HG02981 (cell line): ENCODE measurements around the gene SAP30L.
A peak's percentile ranks its signal among the peaks of the same experiment; 100 is the strongest.

Source experiments
- ATAC-seq: cut with Tn5 transposase; IDR thresholded peaks from one replicate; pipeline ENCODE4 v1.9.1; 2021; ENCODE audit warnings: mild to moderate bottlenecking, moderate library complexity; ENCODE audit not compliant: unreplicated experiment

SAP30L gene

DNA sequence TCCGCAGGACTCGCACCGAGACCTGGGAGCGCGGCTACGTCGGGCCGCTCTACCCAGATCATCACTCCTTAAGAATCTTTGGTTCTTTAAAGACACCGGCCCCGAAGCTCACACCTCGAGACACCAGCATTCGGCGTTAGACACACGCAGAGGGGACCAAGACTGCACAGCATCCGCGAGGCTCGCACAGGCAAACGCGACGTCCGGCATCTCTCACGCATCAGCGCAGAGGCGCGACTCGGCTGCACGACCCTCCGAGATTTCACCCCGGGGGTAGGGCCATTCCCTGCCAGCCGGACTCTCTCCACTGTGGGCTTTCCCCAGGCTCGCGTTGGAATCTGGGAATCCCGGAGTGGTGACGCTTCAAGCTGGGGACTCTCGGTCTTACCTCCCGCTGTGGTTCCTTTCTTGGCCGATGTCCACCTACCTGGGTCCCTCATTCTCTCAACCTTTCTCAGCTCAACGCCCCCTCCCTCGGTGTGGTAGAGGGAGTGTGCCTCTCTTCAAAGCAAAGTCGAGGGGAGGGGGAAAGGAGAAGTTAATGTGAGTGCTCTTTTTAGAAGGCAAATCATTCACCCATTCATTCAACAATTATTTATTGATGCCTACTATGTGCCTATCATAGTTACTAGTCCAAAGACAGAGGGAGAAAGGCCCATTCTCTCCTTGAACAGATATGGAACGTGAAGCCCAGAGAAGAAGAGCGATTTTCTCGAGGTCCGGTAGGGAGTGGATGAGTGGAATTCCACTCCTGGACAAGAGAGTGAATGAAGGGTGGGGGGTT, 33.6 kb downstream of the SAP30L start:
- ATAC-seq = no peak

DNA sequence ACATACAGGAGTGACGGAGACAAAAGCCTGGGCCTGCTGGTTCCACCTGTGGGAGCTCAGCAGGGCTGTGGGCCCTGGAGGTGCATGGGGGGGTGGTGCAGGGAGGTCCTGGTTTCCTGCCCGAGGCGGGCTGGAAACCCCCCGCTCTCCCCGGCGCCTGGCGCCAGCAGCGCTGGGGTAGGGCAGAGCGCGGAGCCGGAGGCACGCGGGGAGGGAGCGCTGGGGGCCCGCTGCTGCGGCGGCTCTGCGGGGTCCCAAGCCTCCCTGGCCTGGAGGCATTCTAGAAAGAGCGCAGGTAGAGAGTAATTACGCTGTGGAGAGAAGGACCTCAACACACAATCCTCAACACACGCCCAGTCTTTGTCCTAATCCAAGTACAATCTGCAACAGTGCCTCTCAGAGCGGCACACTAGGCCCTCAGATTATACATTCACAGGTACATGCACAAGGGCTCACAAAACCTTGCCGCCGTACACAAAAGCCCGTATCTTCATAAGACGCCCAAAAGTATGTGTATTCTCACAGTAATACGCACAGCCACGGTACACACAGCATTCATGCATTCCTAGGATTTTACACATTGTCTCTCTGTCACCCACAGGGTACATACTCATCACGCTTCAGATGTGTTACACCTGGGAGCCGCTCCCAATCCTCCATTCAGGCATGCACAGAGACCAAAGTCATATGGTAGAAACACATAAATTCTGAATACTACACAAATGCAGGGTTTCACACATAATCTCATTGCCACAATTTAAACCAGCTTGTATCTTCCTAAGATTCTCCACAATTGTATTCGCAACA, 34.4 kb downstream of the SAP30L start:
- ATAC-seq = no peak

DNA sequence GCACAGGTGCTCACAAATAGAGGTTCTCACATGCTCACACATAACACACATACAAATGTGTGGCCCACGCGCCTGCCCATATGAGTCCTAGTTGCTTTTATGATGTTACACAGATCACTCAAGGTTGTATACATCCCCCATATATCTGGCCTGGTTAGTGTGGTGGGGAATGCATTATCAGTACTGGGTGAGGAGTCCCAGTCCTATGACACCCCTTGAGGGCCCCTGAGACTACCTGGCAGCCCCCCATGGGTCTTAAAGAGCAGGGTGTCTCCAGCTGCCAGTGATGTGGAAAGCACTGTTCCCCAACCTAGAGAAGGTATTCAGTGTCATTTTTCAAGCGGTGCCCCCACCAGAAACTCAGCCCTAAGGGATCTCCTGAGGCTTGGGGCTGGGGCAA, 35.0 kb downstream of the SAP30L start:
- no peak for ATAC-seq

DNA sequence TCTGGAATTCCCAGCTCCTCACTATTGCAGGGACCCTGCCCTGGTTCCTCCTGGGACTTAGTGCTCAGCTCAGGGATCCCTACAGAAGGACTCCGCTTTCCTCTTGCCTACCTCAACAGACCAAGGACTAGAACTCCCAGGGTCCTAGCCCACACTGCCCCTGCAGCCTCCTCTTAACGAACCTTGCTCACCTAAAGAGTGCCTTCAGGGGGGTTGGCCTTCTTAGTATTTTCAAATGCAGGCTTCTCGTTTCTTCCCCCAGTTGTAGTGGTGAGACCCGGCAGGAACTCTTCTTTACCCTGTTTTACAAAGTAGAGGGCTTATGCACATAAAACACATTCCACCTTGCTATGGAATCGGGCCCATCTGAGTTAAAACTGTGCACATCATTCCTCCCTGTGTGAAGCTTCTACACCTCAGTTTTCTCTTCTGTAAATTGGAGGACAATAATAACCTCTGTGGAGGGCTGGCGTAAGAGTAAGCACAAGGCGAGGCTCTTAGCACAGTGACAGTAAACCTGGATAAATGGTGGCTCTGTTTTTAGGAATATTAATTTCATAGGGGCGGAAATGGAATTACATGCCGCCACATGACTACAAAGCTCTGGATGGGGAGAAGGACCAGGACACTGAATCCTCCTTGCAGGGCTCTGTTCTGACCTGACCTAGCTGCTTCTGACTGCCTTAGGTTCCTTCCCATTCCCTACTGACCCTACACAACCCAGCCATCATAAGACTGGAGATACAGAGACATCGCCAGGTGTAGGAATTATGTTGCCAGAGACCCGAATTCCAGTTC, 36.0 kb downstream of the SAP30L start:
- no peak for ATAC-seq

DNA sequence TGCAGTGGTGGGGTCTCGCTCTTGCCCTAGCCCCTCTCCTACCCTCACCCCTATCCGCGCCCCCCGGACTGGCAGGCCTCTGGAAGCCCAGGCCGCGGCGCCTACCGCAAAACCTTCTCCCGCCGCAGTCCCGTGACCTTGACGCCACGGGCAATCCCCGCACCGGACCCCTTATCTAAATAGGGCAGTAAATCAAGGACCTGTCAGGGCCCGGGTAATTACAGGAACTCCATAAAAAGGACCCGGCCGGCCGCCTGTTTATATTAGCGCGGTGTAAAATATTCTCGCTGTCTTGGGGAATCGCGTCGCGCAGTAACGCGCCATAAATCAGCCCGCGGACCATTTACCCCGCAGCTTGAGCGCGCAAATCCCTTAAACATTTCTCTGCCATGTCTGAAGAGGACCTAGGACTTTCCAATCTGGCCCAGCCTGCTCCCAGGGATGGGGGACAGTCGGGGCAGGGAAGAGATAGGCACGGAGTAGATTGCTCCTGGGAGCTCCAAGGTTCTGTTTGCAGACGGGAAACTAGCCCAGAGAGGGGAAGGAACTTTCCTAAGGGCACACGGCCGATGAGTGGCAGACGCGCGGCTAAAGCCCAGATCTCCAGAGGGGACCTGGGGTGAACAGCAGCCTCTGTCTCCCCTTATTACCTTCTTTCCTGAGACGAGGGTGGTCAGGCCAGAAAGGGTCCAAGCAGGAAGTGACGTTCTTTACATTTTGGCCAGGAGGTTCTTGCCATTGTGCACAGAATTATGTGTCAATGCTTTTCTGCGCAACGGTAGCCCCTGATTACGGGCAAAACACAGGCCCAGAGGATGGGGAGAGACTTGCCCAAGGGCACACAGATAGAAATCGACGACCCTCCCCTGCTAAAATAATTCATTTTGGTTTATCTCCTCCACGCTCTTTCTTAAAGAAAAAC, 37.0 kb downstream of the SAP30L start:
- no peak for ATAC-seq

DNA sequence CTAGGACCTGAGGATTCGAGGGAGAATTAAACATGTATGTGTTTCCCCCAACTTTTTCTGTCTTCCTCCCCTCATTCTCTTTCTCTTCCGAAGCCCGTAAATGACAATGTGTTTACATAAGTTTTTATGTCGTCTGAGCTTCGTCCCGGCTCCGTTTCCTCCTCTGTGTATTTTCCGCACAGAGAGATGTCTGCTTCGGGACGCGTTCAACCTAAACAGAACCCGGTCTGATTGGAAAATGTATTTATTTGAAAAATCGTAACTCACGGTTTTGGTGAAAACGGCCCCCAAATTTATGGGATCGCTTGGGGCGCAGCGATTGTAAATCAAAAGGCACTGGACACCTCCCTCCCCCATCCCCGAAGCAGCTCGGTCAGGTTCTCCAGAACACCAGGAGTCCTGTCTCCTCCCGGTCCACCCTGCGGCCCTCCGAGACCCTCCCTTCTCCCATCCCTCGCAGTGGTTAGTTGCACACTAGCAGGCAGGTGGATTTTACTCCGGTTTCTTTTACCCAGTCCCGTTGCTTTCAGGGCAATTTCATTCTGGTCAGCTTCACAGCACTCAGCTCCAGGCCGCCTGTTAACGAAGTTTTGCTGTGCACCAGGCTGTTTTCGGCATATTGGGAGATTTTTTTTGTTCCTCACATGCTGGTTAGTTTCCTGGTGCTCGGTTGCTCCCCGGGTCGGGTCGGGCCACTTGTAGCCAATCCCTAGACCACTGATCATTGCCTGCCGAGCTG, 38.0 kb downstream of the SAP30L start:
- no peak for ATAC-seq

DNA sequence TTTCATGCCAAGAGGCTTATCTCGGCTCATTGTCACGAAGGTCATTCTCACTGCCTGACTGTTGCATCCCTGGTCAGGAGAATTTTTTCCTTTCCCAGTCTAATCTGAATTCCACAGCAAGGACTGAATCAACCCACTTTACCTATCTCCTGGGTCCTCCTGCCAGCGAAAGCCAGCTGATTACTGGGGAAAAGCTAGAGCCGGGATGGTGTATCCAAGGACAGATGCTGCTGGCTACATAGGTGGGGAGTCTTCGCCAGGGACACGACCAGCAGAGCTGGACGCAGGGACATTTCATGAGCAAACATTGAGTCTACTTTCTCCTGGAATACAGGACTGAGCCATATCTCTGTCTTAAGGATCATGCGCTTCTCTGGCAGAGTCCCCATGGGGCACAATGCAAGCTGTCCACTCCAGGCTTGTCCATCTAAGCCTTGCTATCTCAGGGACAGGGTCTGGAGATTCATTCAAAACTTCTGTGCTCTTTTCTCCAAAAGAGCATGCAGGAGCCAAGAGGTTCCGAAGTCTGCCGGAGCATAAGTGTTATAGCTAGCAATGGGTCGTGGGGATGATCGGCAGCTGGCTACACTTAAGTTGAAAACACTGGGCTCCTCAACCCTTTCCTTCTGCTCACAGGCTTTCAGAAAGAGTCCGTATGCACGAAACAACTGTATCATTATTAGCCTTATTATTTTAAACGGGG, 38.7 kb downstream of the SAP30L start:
- no peak for ATAC-seq

DNA sequence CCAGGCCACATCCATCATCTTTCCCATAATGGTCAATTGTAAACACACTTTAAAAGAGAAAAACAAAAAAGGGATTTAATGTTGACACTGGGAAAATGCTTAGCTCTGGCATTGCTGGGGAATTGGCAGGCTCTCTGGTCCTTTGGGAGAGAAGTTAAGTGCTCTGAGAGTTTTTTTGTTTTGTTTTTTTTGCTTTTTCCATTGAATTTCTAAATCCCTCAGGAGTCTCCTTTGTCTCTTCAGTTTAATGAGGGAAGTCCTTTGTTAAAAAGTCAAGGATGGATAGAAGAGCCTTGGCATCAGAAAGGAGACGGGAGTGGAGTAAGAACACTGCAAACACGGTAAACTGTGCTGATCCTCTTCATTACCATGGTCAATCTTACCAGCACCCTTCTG, 39.3 kb downstream of the SAP30L start:
- ATAC-seq = no peak

DNA sequence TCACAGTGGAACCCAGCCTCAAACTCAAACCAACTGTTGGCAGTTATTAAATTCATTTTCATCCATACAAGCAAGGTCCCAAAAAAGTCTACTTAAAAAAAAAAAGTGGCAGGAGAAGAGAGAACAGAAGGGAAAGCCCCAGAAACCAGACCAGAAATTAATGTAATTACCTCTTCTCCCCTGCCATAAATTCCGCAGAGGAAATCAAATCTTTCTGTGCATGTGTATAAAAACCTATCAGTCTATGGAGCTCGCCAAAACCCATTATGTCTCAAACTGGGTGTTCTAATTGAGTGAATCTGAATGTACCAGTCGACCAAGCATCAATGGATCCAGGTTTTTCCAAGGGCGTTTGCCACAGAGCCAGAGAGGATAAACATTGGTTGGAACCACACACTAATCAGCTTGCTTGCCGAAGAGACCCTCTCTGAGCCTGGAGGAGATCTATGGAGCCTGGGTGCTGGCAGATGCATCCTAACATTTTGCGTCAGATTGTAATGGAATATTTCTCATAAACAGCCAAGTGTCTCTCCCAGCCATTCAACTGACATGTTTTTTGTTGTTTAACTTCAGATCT, 40.1 kb downstream of the SAP30L start:
- ATAC-seq = no peak

DNA sequence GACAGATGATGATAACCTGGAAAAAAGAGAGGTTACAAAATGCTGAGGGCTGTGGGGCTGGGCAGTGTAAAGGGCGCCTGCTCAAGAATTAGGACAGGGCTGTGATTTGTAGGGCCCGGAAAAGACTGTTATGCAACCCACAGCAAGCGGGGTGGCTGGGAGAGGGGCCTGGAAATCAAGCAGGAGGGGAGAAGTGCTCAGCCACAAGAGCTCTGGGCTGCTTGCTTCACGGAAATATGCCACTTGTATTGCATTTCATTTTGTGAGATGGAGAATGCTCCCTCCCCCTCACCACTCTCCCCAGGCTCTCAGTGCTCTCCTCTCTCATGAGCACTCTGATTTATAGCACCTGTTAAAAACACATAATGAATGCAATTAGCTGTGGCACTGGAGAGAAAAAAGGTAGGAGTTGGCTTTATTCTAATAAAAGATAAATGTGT, 40.6 kb downstream of the SAP30L start:
- ATAC-seq = no peak

DNA sequence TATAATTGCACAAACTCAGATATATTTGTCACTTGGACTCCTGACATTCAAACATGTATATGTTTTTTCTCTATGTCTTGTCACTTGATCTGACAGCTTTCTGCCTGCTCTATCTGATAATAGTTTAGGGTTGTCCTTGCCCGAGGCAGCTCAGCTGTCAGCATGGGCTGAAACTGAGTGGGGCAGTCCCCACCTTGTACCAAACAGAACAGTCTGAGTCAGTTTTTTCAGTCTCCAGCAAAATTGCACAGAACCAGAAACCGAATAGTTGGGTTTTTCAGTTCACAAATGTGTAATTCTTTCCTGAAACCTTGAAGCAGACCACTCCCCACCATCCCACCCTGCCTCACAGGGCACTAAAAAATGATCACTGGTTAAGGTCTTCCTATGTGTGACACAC, 41.7 kb downstream of the SAP30L start:
- ATAC-seq = peak; percentile 97

DNA sequence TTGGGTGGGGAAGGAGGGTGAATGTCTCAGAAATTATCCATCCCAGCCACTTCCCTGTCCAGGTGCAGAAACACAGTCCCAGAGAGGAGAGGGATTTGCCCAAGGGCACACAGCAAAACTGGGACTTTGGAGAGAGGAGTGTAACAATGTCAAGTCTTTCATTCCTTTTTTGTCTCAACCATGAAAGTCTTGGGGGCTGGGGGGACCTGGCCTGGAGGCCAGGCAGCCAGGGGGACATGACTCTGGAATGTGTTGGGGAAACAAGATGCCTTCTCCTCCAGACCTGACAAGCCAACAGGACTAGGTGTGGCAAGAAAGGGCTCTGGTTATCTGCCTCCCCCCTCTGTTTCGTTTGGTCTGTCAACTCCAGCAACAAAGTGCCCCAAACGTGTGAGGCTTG, 46.1 kb downstream of the SAP30L start:
- no peak for ATAC-seq

DNA sequence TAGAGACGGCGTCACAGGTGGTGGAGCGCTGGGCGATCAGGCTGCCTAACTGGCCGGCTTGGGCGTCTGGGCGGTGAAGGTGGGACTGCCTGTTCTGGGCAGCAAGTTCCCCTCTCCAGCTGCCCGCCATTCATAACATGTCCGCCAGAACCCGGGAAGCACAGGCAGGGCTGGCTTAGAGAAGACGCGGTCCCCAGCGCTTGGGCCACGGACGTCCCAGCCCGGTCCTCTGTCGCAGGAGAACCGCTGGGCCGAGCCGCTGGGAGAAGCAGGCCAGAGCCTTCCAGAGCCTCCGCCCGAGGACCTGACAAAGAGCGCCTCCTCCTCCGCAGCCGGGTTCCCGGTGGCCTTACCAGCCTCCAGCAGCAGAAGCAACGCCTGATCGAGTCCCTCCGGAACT, 47.5 kb downstream of the SAP30L start:
- ATAC-seq = no peak

DNA sequence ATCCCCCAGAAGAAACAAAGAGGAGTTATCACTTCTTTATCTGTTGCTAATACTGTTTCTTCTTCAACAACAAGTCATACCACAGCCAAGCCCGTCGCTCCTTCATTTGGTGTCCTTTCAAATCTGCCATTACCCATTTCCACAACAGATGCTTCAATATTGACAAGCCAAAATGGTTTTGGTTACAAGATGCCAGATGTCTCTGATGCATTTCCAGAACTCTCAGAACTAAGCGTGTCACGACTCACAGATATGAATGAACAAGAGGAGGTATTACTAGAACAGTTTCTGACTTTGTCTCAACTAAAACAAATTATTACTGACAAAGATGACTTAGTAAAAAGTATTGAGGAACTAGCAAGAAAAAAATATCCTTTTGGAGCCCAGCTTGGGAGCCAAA, 48.2 kb downstream of the SAP30L start:
- ATAC-seq = no peak

DNA sequence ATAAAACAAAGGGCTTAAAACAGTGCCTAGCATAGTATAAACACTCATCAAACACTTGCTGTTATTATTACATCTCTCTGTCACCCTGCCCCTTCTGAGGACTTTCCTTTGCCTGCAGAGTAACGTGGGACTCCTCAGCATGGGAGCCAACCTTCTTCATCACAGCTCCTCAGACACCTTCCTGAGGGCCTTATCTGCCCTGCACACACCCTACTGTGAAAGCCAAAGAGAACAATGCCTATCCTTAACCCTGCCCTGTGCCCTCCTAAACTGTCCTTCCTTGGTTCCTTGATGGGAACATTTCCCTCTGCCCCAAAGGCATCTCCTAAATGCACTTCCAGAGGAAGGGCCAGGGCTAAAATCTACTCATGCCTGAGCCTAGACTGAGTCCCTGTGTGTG, 52.8 kb downstream of the SAP30L start:
- ATAC-seq = no peak

DNA sequence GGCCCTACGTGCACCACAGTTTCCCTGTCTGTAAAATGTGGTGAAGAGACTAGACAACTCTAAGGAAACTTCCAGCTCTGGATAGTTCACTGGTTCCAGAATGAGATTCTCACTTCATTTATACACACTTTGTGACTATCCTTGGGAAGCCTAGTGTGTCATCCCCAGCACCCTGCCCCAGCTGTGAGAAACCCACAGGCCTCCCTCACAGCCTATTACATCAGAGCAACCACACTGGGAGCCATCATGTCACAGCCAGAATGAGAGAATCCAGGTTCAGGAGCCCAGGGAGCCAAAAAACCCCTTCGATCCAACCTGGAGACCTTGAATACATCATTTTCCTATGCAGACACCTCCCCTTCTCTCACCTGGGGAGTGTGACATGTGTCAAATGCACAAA, 53.2 kb downstream of the SAP30L start:
- ATAC-seq = no peak

DNA sequence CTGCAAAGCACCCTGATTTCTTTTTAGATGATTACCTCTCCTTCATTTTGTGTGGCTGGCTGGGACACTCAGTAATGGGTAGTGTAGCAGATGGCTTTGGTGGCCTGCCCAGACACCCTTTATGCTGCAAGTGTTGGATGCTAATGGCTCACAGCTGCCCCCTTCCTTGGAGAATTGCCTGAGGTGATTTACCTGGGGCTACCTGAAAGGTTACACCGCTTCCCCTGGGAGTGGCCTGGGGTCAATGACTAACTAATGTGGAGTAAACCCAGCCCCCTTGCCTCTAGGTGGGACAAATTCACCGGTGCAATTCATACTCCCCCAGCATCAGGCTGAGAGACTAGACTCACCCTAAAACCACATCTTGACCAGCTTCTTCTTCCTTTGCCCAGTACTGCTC, 55.8 kb downstream of the SAP30L start:
- ATAC-seq = no peak

DNA sequence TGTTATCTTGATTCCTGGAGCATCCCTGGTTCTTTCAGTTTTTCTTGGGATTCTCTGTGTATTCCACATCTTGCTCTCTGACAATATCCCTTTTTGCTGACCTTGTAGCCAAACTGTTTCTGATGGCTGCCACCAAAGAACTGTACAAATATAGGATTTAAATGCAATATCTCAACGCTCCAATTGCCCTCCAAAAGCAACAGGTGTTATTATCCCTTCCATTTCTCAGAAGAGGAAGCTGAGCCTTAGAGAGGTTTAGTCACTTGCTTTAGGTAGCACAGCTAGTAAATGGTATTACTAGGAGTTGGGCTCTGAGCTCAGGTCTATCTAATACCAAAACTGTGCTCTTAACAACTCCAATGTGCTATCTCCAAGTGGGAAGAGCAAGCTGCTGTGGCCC, 56.4 kb downstream of the SAP30L start:
- ATAC-seq = no peak

DNA sequence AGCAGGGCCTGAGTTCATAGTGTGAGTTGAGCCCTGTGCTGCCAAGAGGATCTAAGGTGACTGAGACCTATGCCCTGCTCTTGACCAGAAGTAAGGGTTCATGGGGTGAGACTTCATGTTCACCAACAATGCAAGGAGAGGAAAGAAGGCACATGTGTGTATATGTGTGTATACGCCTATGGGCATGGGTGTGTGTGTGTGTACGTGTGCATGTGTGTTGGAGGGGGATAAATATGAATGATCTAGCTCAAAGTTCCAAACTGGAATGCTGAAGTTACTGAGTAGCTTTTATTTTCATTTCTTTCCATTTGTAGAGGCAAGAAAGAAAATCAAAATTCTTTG, 57.9 kb downstream of the SAP30L start:
- no peak for ATAC-seq
